Loucy (cell line): ENCODE measurements around the gene C9orf72.

Experiments
- H2AFZ ChIP-seq: fragments of 200-600 bp; sonication (generic); 2 replicates; pipeline ENCODE4 v1.6.0; 2016; ENCODE audit warnings: antibody characterized with exemption, mild to moderate bottlenecking, low read length, moderate library complexity
- H3F3A ChIP-seq: fragments of 200-600 bp; 2 replicates; pipeline ENCODE4 v1.6.0; 2016; ENCODE audit warnings: antibody characterized with exemption, low read depth, mild to moderate bottlenecking
- H3K27me3 ChIP-seq: fragments of 200-600 bp; sonication (generic); 2 replicates; pipeline ENCODE4 v1.6.1; 2014; ENCODE audit warnings: low read length, mild to moderate bottlenecking; ENCODE audit not compliant: insufficient read depth, poor library complexity, severe bottlenecking
- H3K36me3 ChIP-seq: fragments of 200-600 bp; sonication (generic); 2 replicates; pipeline ENCODE4 v1.6.1; 2016; ENCODE audit warnings: low read length; ENCODE audit not compliant: insufficient read depth
- H3K4me1 ChIP-seq: fragments of 200-600 bp; sonication (generic); 2 replicates; pipeline ENCODE4 v1.5.1; 2014; ENCODE audit warnings: low read length, mild to moderate bottlenecking; ENCODE audit not compliant: insufficient read depth, poor library complexity, severe bottlenecking
- H3K4me2 ChIP-seq: fragments of 200-600 bp; sonication (generic); 2 replicates; pipeline ENCODE4 v1.6.0; 2014; ENCODE audit warnings: antibody characterized with exemption, low read length, low read depth, mild to moderate bottlenecking; ENCODE audit not compliant: poor library complexity, severe bottlenecking
- H3K4me3 ChIP-seq: fragments of 200-600 bp; sonication (generic); 2 replicates; pipeline ENCODE4 v1.5.1; 2014; ENCODE audit warnings: low read length, mild to moderate bottlenecking, mixed read lengths; ENCODE audit not compliant: poor library complexity, severe bottlenecking
- H3K79me2 ChIP-seq: fragments of 200-600 bp; sonication (generic); 2 replicates; pipeline ENCODE4 v1.6.1; 2014; ENCODE audit warnings: low read length; ENCODE audit not compliant: insufficient read depth
- H3K9ac ChIP-seq: fragments of 200-600 bp; sonication (generic); 2 replicates; pipeline ENCODE4 v1.6.0; 2014; ENCODE audit warnings: mild to moderate bottlenecking, low read depth, low read length, moderate library complexity; ENCODE audit not compliant: poor library complexity, severe bottlenecking
- H3K9me2 ChIP-seq: fragments of 200-600 bp; sonication (generic); replicated peaks from 2 replicates; pipeline ENCODE4 v1.6.1; 2016; ENCODE audit warnings: low read depth, low read length, mixed read lengths
- H3K9me3 ChIP-seq: fragments of 200-600 bp; sonication (generic); 2 replicates; pipeline ENCODE4 v1.6.1; 2014; ENCODE audit warnings: mild to moderate bottlenecking, antibody characterized with exemption, low read length, low read depth; ENCODE audit not compliant: insufficient read depth
- H4K20me1 ChIP-seq: fragments of 200-600 bp; sonication (generic); 2 replicates; pipeline ENCODE4 v1.6.0; 2014; ENCODE audit warnings: antibody characterized with exemption, low read length, mild to moderate bottlenecking; ENCODE audit not compliant: insufficient read depth, poor library complexity, severe bottlenecking
- CTCF ChIP-seq: fragments of 200-600 bp; sonication (generic); conservative IDR thresholded peaks from 2 replicates; pipeline ENCODE4 v1.5.1; 2014; ENCODE audit warnings: mild to moderate bottlenecking, antibody characterized with exemption, low read length
- EZH2phosphoT487 ChIP-seq: fragments of 200-600 bp; IDR thresholded peaks from 2 replicates; pipeline ENCODE4 v1.6.1; 2018; ENCODE audit warnings: antibody characterized with exemption, mild to moderate bottlenecking, moderate library complexity, borderline replicate concordance

C9orf72 gene

GRCh38 chr9:27537027-27537435 is 36.2 kb downstream of the C9orf72 start:
- no peaks in the 10 kb centered on the region for H3K9me3 ChIP-seq
- H3F3A ChIP-seq, result no peaks in the 10 kb centered on the region
- no peaks in the 10 kb centered on the region for H4K20me1 ChIP-seq
- H3K27me3 ChIP-seq, result no peaks in the 10 kb centered on the region
- H2AFZ ChIP-seq, result no peak overlapping the region
- H3K4me1 ChIP-seq, result no peaks in the 10 kb centered on the region
- H3K9ac ChIP-seq, result no peak overlapping the region
- no peak overlapping the region for H3K4me2 ChIP-seq
- no peaks in the 10 kb centered on the region for H3K79me2 ChIP-seq
- no peak overlapping the region for H3K4me3 ChIP-seq
- TF ChIP-seq CTCF (no peak), EZH2phosphoT487 (no peak)
- H3K36me3 ChIP-seq, result no peaks in the 10 kb centered on the region
- H3K9me2 ChIP-seq, result no peaks in the 10 kb centered on the region

GRCh38 chr9:27536168-27536567 is 37.1 kb downstream of the C9orf72 start:
- Histone ChIP-seq H3K9me2 (no peaks in the 10 kb centered on the region), H3K4me3 (no peak overlapping the region), H2AFZ (no peak overlapping the region), H3K79me2 (no peaks in the 10 kb centered on the region), H3K36me3 (no peaks in the 10 kb centered on the region), H4K20me1 (no peaks in the 10 kb centered on the region), H3K27me3 (no peaks in the 10 kb centered on the region), H3K4me2 (no peak overlapping the region), H3K9me3 (no peaks in the 10 kb centered on the region), H3K4me1 (no peaks in the 10 kb centered on the region), H3F3A (no peaks in the 10 kb centered on the region), H3K9ac (no peak overlapping the region)
- TF ChIP-seq EZH2phosphoT487 (no peak), CTCF (no peak)

GRCh38 chr9:27535701-27536118 is 37.6 kb downstream of the C9orf72 start:
- no peaks in the 10 kb centered on the region for H3K79me2 ChIP-seq
- TF ChIP-seq EZH2phosphoT487 (no peak), CTCF (peak; percentile 54)
- H3K9me2 ChIP-seq, result no peaks in the 10 kb centered on the region
- H3K36me3 ChIP-seq, result no peaks in the 10 kb centered on the region
- no peaks in the 10 kb centered on the region for H3F3A ChIP-seq
- no peak overlapping the region for H3K9ac ChIP-seq
- no peaks in the 10 kb centered on the region for H3K4me1 ChIP-seq
- H3K27me3 ChIP-seq, result no peaks in the 10 kb centered on the region
- no peak overlapping the region for H3K4me3 ChIP-seq
- H3K4me2 ChIP-seq, result no peak overlapping the region
- H3K9me3 ChIP-seq, result no peaks in the 10 kb centered on the region
- no peaks in the 10 kb centered on the region for H4K20me1 ChIP-seq
- H2AFZ ChIP-seq, result no peak overlapping the region
